ENCODE measurements around the gene DIAPH1.

The DIAPH1 gene

GRCh38 chr5:141494761-141495452 is 123.9 kb downstream of the DIAPH1 start:
- H3K27ac ChIP-seq (ENCODE audit: low read depth, low read length) = no peak overlapping the region
- no peak overlapping the region for H3K9ac ChIP-seq (ENCODE audit: low read length)
- peaks cover 10% of the 10 kb centered on the region for H3K36me3 ChIP-seq (ENCODE audit: control insufficient read depth, insufficient read depth, low read length)
- H3K4me3 ChIP-seq (ENCODE audit: low read length) = no peak overlapping the region
- H3K27me3 ChIP-seq (ENCODE audit: control insufficient read depth, insufficient read depth, low read length) = no peaks in the 10 kb centered on the region
- H3K4me1 ChIP-seq (ENCODE audit: control insufficient read depth, insufficient read depth, low read length) = no peaks in the 10 kb centered on the region

- no peak overlapping the region for H3K4me3 ChIP-seq (ENCODE audit: low read length)
- H3K9ac ChIP-seq (ENCODE audit: low read length) = no peak overlapping the region
- no peaks in the 10 kb centered on the region for H3K27me3 ChIP-seq (ENCODE audit: control insufficient read depth, insufficient read depth, low read length)
- H3K27ac ChIP-seq (ENCODE audit: low read depth, low read length) = no peak overlapping the region
- H3K4me1 ChIP-seq (ENCODE audit: control insufficient read depth, insufficient read depth, low read length) = peaks cover 4% of the 10 kb centered on the region
- peaks cover 10% of the 10 kb centered on the region for H3K36me3 ChIP-seq (ENCODE audit: control insufficient read depth, insufficient read depth, low read length)
Observed at GRCh38 chr5:141493500-141494422, 125.0 kb downstream of the DIAPH1 start.

GRCh38 chr5:141492168-141492885 is 126.5 kb downstream of the DIAPH1 start:
- H3K9ac ChIP-seq (ENCODE audit: low read length) = no peak overlapping the region
- no peak overlapping the region for H3K27ac ChIP-seq (ENCODE audit: low read depth, low read length)
- peaks cover 4% of the 10 kb centered on the region for H3K4me1 ChIP-seq (ENCODE audit: control insufficient read depth, insufficient read depth, low read length)
- H3K4me3 ChIP-seq (ENCODE audit: low read length) = no peak overlapping the region
- peaks cover 7% of the 10 kb centered on the region for H3K36me3 ChIP-seq (ENCODE audit: control insufficient read depth, insufficient read depth, low read length)
- H3K27me3 ChIP-seq (ENCODE audit: control insufficient read depth, insufficient read depth, low read length) = no peaks in the 10 kb centered on the region

GRCh38 chr5:141491323-141492167 is 127.3 kb downstream of the DIAPH1 start:
- Histone ChIP-seq H3K4me1 (ENCODE audit: control insufficient read depth, insufficient read depth, low read length) (peaks cover 4% of the 10 kb centered on the region), H3K27ac (ENCODE audit: low read depth, low read length) (no peak overlapping the region), H3K36me3 (ENCODE audit: control insufficient read depth, insufficient read depth, low read length) (peaks cover 5% of the 10 kb centered on the region), H3K9ac (ENCODE audit: low read length) (no peak overlapping the region), H3K4me3 (ENCODE audit: low read length) (no peak overlapping the region), H3K27me3 (ENCODE audit: control insufficient read depth, insufficient read depth, low read length) (no peaks in the 10 kb centered on the region)

GRCh38 chr5:141490771-141491170 is 128.0 kb downstream of the DIAPH1 start:
- H3K4me3 ChIP-seq (ENCODE audit: low read length) = no peak overlapping the region
- no peak overlapping the region for H3K9ac ChIP-seq (ENCODE audit: low read length)
- no peak overlapping the region for H3K27ac ChIP-seq (ENCODE audit: low read depth, low read length)
- H3K36me3 ChIP-seq (ENCODE audit: control insufficient read depth, insufficient read depth, low read length) = peaks cover 2% of the 10 kb centered on the region
- H3K4me1 ChIP-seq (ENCODE audit: control insufficient read depth, insufficient read depth, low read length) = peaks cover 4% of the 10 kb centered on the region
- H3K27me3 ChIP-seq (ENCODE audit: control insufficient read depth, insufficient read depth, low read length) = no peaks in the 10 kb centered on the region

- Histone ChIP-seq H3K27me3 (ENCODE audit: control insufficient read depth, insufficient read depth, low read length) (no peaks in the 10 kb centered on the region), H3K4me3 (ENCODE audit: low read length) (no peak overlapping the region), H3K9ac (ENCODE audit: low read length) (no peak overlapping the region), H3K36me3 (ENCODE audit: control insufficient read depth, insufficient read depth, low read length) (peaks cover 2% of the 10 kb centered on the region), H3K27ac (ENCODE audit: low read depth, low read length) (no peak overlapping the region), H3K4me1 (ENCODE audit: control insufficient read depth, insufficient read depth, low read length) (peaks cover 7% of the 10 kb centered on the region)
Observed at GRCh38 chr5:141490271-141490670, 128.5 kb downstream of the DIAPH1 start.

GRCh38 chr5:141489841-141490240 is 129.0 kb downstream of the DIAPH1 start:
- Histone ChIP-seq H3K9ac (ENCODE audit: low read length) (no peak overlapping the region), H3K27ac (ENCODE audit: low read depth, low read length) (no peak overlapping the region)

GRCh38 chr5:141488591-141489561 is 129.9 kb downstream of the DIAPH1 start, which contains the start of gene PCDHGC5:
TSS of gene PCDHGC5 (plus strand) at chr5:141489081. CDS start at chr5:141489241, 160 bp downstream.
- no peak within 1 kb of the TSS for H3K4me3 ChIP-seq (ENCODE audit: low read length)
- peaks cover 2% of the 10 kb centered on the region for H3K36me3 ChIP-seq (ENCODE audit: control insufficient read depth, insufficient read depth, low read length)
- no peaks in the 10 kb centered on the region for H3K27me3 ChIP-seq (ENCODE audit: control insufficient read depth, insufficient read depth, low read length)
- peaks cover 14% of the 10 kb centered on the region for H3K4me1 ChIP-seq (ENCODE audit: control insufficient read depth, insufficient read depth, low read length)
- no peak within 1 kb of the TSS for H3K27ac ChIP-seq (ENCODE audit: low read depth, low read length)
- H3K9ac ChIP-seq (ENCODE audit: low read length) = no peak within 1 kb of the TSS

More at GRCh38 chr5:141489841-141490240, 129.0 kb downstream of the DIAPH1 start:
- H3K4me1 ChIP-seq (ENCODE audit: control insufficient read depth, insufficient read depth, low read length) = peaks cover 10% of the 10 kb centered on the region
- no peaks in the 10 kb centered on the region for H3K27me3 ChIP-seq (ENCODE audit: control insufficient read depth, insufficient read depth, low read length)
- H3K4me3 ChIP-seq (ENCODE audit: low read length) = no peak overlapping the region
- peaks cover 2% of the 10 kb centered on the region for H3K36me3 ChIP-seq (ENCODE audit: control insufficient read depth, insufficient read depth, low read length)

GRCh38 chr5:141487131-141487530 is 131.7 kb downstream of the DIAPH1 start:
- peaks cover 2% of the 10 kb centered on the region for H3K36me3 ChIP-seq (ENCODE audit: control insufficient read depth, insufficient read depth, low read length)
- H3K4me1 ChIP-seq (ENCODE audit: control insufficient read depth, insufficient read depth, low read length) = peaks cover 15% of the 10 kb centered on the region
- H3K27me3 ChIP-seq (ENCODE audit: control insufficient read depth, insufficient read depth, low read length) = no peaks in the 10 kb centered on the region
- no peak overlapping the region for H3K9ac ChIP-seq (ENCODE audit: low read length)
- no peak overlapping the region for H3K4me3 ChIP-seq (ENCODE audit: low read length)
- no peak overlapping the region for H3K27ac ChIP-seq (ENCODE audit: low read depth, low read length)

- no peak overlapping the region for H3K9ac ChIP-seq (ENCODE audit: low read length)
- no peaks in the 10 kb centered on the region for H3K27me3 ChIP-seq (ENCODE audit: control insufficient read depth, insufficient read depth, low read length)
- peaks cover 2% of the 10 kb centered on the region for H3K36me3 ChIP-seq (ENCODE audit: control insufficient read depth, insufficient read depth, low read length)
- no peak overlapping the region for H3K4me3 ChIP-seq (ENCODE audit: low read length)
- no peak overlapping the region for H3K27ac ChIP-seq (ENCODE audit: low read depth, low read length)
- peaks cover 15% of the 10 kb centered on the region for H3K4me1 ChIP-seq (ENCODE audit: control insufficient read depth, insufficient read depth, low read length)
Observed at GRCh38 chr5:141486091-141486490, 132.7 kb downstream of the DIAPH1 start.

All from rectal smooth muscle tissue (tissue), 1 donor.